22Rv1 (cell line): ENCODE results near the gene R3HDM2.
A peak's percentile ranks its signal among the peaks of the same experiment; 100 is the strongest.

Experiments
- H3K27ac ChIP-seq: fragments of 450-650 bp; 2 replicates; pipeline ENCODE4 v1.5.1; 2017
- CTCF ChIP-seq: fragments of 450-650 bp; IDR thresholded peaks from 2 replicates; pipeline ENCODE4 v1.5.1; 2017; ENCODE audit warnings: mild to moderate bottlenecking
- ZFX ChIP-seq: fragments of 450-650 bp; IDR thresholded peaks from 2 replicates; pipeline ENCODE4 v1.6.1; 2017; ENCODE audit warnings: antibody characterized with exemption, borderline replicate concordance

Gene R3HDM2

GRCh38 chr12:57430931-57431566 lies at the start of gene R3HDM2:
R3HDM2 (minus strand) TSS chr12:57431043; CDS start chr12:57310428, 120,615 bp downstream.
- peak within 1 kb of the TSS; percentile 93 for H3K27ac ChIP-seq
- TF ChIP-seq ZFX (no peak), CTCF (no peak)

- no peak within 1 kb of the TSS for H3K27ac ChIP-seq
- TF ChIP-seq CTCF = no peak
- TF ChIP-seq ZFX = no peak
Measured at GRCh38 chr12:57479376-57480115, 48.7 kb upstream of the R3HDM2 start, which contains the start of gene ARHGAP9. ARHGAP9 (minus strand) TSS chr12:57479866; CDS start chr12:57479406, 460 bp downstream.

- TF ChIP-seq ZFX = no peak
- no peak for TF ChIP-seq CTCF
- no peak overlapping the region for H3K27ac ChIP-seq
Measured at GRCh38 chr12:57479043-57479375, 48.2 kb upstream of the R3HDM2 start.

- no peak for TF ChIP-seq ZFX
- no peak for TF ChIP-seq CTCF
- no peak overlapping the region for H3K27ac ChIP-seq
Measured at GRCh38 chr12:57477710-57478681, 47.2 kb upstream of the R3HDM2 start.

- TF ChIP-seq CTCF (no peak), ZFX (no peak)
- H3K27ac ChIP-seq = no peak overlapping the region
Measured at GRCh38 chr12:57476993-57477709, 46.3 kb upstream of the R3HDM2 start.

- no peak overlapping the region for H3K27ac ChIP-seq
- TF ChIP-seq ZFX (no peak), CTCF (peak; percentile 71)
Measured at GRCh38 chr12:57476162-57476992, 45.5 kb upstream of the R3HDM2 start.
